ENCODE data around the gene ESYT3. TPM values are rescaled to one million over a fixed set of nuclear protein-coding genes. Genes with fewer than 3 reads are reported as not detected.

ESYT3 gene
- total RNA-seq, 6 experiments from 2014 or later, result 0.05 to 0.09 TPM; not detected in 4

DNA sequence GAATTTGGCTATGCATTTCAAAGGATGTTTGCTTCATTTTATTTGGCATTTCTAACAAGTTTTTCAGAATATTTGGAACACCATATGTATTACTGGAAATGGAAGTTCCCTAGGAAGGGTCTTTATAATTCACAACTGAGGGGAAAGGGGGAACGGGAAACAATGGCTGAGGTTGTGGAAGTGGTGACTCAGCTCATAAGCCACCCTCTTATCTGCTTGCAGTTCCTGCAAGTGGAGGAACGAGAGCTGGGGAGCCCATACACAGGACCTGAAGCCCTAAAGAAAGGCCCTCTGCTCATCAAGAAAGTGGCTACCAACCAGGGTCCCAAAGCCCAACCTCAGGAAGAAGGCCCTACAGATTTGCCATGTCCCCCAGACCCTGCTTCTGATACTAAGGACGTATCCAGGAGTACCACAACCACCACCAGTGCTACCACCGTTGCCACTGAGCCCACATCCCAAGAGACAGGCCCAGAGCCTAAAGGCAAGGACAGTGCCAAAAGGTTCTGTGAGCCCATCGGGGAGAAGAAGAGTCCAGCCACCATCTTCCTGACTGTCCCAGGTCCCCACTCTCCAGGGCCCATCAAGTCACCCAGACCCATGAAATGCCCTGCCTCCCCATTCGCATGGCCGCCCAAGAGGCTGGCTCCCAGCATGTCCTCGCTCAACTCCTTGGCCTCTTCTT lies 37.9 kb downstream of the ESYT3 start:
- Mint-ChIP-seq H3K27me3 (ENCODE audit: insufficient read depth) (peaks cover 6% of the 10 kb centered on the region; the same call in 1 of the 2 replicates), H3K4me3 (no peak overlapping the region), H3K4me1 (ENCODE audit: low read depth) (peaks cover 24% of the 10 kb centered on the region)

DNA sequence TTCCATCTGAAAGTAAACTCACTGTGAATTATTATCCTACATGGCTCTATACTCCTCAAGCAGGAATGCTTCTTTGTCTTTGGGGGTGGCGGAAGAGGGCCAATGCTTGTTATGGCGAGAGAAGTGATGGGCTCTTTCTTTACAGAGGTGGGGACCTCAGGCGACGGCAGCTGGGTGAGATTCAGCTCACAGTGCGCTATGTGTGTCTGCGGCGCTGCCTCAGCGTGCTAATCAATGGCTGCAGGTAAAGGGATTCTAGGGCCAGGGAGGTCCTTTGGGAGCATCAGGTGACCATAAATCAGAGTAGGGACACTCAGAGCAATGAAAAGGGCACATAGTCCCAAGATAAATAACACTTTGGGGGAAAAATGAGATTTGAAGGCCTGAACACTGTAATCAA lies 39.0 kb downstream of the ESYT3 start:
- H3K27me3 Mint-ChIP-seq (ENCODE audit: insufficient read depth), result peaks cover 5% of the 10 kb centered on the region; the same call in 1 of the 2 replicates
- no peaks in the 10 kb centered on the region for H3K36me3 Mint-ChIP-seq (ENCODE audit: low read depth)
- H3K9me3 Mint-ChIP-seq, result no peaks in the 10 kb centered on the region
- TF ChIP-seq, protein P1, sequence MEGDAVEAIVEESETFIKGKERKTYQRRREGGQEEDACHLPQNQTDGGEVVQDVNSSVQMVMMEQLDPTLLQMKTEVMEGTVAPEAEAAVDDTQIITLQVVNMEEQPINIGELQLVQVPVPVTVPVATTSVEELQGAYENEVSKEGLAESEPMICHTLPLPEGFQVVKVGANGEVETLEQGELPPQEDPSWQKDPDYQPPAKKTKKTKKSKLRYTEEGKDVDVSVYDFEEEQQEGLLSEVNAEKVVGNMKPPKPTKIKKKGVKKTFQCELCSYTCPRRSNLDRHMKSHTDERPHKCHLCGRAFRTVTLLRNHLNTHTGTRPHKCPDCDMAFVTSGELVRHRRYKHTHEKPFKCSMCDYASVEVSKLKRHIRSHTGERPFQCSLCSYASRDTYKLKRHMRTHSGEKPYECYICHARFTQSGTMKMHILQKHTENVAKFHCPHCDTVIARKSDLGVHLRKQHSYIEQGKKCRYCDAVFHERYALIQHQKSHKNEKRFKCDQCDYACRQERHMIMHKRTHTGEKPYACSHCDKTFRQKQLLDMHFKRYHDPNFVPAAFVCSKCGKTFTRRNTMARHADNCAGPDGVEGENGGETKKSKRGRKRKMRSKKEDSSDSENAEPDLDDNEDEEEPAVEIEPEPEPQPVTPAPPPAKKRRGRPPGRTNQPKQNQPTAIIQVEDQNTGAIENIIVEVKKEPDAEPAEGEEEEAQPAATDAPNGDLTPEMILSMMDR (IDR thresholded peaks at IDR 0.05), result no peak
- no peak overlapping the region for H3K4me3 Mint-ChIP-seq
- DNase-seq, result no peak
- H3K27ac Mint-ChIP-seq, result no peak overlapping the region
- H3K4me1 Mint-ChIP-seq (ENCODE audit: low read depth), result peaks cover 23% of the 10 kb centered on the region

More for the DNA sequence above, 37.9 kb downstream of the ESYT3 start:
- Mint-ChIP-seq H3K9me3 (no peaks in the 10 kb centered on the region), H3K27ac (no peak overlapping the region), H3K36me3 (ENCODE audit: low read depth) (no peaks in the 10 kb centered on the region)
- DNase-seq, result no peak
- TF ChIP-seq, protein P1 (IDR thresholded peaks at IDR 0.05), result no peak

DNA sequence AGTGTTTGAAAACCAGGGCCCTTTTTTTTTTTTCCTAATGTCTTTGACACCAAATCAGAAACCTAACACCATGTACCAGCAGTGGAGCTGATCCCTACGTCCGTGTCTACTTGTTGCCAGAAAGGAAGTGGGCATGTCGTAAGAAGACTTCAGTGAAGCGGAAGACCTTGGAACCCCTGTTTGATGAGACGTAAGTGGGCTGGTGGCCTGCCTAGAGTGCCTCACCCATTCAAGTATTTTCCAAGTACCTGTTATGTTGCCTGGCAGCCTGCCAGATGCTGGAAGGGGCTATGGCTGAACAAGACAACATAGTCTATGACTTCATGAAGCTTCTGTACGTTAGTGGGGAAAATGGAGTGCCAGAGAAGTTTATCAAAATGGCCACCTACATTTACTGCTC lies 39.7 kb downstream of the ESYT3 start:
- Mint-ChIP-seq H3K9me3 (no peaks in the 10 kb centered on the region), H3K4me1 (ENCODE audit: low read depth) (peaks cover 15% of the 10 kb centered on the region), H3K27me3 (ENCODE audit: insufficient read depth) (peaks cover 5% of the 10 kb centered on the region; the same call in 1 of the 2 replicates), H3K4me3 (no peak overlapping the region), H3K27ac (no peak overlapping the region), H3K36me3 (ENCODE audit: low read depth) (no peaks in the 10 kb centered on the region)
- TF ChIP-seq, protein P1 (IDR thresholded peaks at IDR 0.05), result no peak
- DNase-seq, result no peak

DNA sequence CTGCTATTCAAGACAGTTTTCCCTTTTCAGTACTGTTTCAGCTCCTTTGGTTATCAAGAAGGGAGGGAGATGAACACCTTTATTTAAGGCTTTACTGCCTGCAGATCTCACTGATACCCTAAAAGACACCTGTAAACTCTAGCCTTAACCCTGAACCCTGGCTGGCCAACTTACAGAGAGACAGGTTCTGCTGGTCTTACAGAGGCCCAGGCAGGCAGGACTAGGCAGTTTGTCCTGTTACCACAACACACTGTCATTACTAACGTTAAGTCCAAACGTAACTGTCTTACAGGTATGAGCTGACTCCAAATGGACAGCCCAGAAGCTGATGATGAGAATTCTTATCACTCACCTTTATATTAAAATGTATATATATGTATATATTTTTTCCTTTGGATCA lies 42.1 kb downstream of the ESYT3 start:
- Mint-ChIP-seq H3K4me1 (ENCODE audit: low read depth) (peaks cover 2% of the 10 kb centered on the region), H3K36me3 (ENCODE audit: low read depth) (no peaks in the 10 kb centered on the region), H3K4me3 (no peak overlapping the region), H3K9me3 (no peaks in the 10 kb centered on the region), H3K27ac (no peak overlapping the region), H3K27me3 (ENCODE audit: insufficient read depth) (0 out of 2 replicates have a peak, but pooled peaks cover 1% of the 10 kb centered on the region)
- no peak for DNase-seq
- TF ChIP-seq, protein P1 (IDR thresholded peaks at IDR 0.05), result no peak

DNA sequence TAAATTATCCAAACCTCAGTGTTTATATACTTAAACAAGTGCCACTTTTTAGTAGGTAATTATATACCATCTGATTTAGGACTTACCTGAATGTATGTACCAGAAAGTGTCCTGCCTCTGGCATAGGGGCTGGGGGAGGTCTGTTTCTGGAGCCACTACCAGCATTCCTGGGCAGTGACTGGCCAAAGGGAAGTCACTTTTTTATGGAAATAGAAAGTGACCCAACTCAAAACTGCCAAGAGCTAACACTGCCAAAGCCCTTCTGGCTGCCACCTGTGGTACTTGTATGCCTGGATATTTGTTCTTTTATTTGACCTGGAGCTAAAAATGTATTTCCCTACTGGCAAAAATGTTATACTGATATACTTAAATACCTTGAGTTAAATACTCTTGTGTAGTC lies 42.7 kb downstream of the ESYT3 start:
- Mint-ChIP-seq H3K36me3 (ENCODE audit: low read depth) (no peaks in the 10 kb centered on the region), H3K4me3 (no peak overlapping the region), H3K9me3 (no peaks in the 10 kb centered on the region), H3K27ac (no peak overlapping the region), H3K4me1 (ENCODE audit: low read depth) (no peaks in the 10 kb centered on the region), H3K27me3 (ENCODE audit: insufficient read depth) (0 out of 2 replicates have a peak, but pooled peaks cover 1% of the 10 kb centered on the region)
- DNase-seq, result no peak
- TF ChIP-seq, protein P1 (IDR thresholded peaks at IDR 0.05), result no peak

All from HFFc6 (cell line).